ENCODE measurements around the gene CGAS. TPM values are rescaled to one million over a fixed set of nuclear protein-coding genes. Genes with fewer than 3 reads are reported as not detected.

CGAS gene
- total and polyA plus RNA-seq, 2 donors (not counting 1 experiment from before 2014, with no cell fraction given): 1.6 to 5.0 TPM

- no peak overlapping the region for H3K27ac ChIP-seq (ENCODE audit: insufficient read depth, low read length)
- no peaks in the 10 kb centered on the region for H4K20me1 ChIP-seq (ENCODE audit: control insufficient read depth, extremely low read depth, insufficient read depth, low read length)
- no peaks in the 10 kb centered on the region for H3K9me3 ChIP-seq (ENCODE audit: control insufficient read depth, insufficient read depth, low read depth, low read length)
- no peak for TF ChIP-seq EZH2 (IDR thresholded peaks at IDR 0.05; ENCODE audit: low read length, missing control alignments)
- no peak overlapping the region for H2AFZ ChIP-seq (ENCODE audit: low read length)
- no peak overlapping the region for H3K4me2 ChIP-seq (ENCODE audit: extremely low read depth, insufficient read depth, low read length)
- H3K27me3 ChIP-seq (ENCODE audit: control insufficient read depth, insufficient read depth, low read length): no peaks in the 10 kb centered on the region
- H3K4me3 ChIP-seq (replicated peaks in 1 of 4; ENCODE audit: control extremely low read depth in 1 of 4, insufficient read depth in 1 of 4, low read depth in 3 of 4, low read length in 4 of 4): no peak overlapping the region
- peak in 1 of 2 donors; percentile 57 for DNase-seq (ENCODE audit: low read depth in 2 of 2)
- H3K9ac ChIP-seq (ENCODE audit: insufficient read depth, low read length): no peak overlapping the region
- no peaks in the 10 kb centered on the region for H3K36me3 ChIP-seq (ENCODE audit: control insufficient read depth, insufficient read depth, low read length)
- no peaks in the 10 kb centered on the region for H3K4me1 ChIP-seq (ENCODE audit: control insufficient read depth, extremely low read depth, insufficient read depth, low read length)
- H3K79me2 ChIP-seq (ENCODE audit: control insufficient read depth, insufficient read depth, low read length): peaks cover 5% of the 10 kb centered on the region
Observed at GRCh38 chr6:73455865-73456629, 4.0 kb upstream of the CGAS start.

- no peaks in the 10 kb centered on the region for H3K27me3 ChIP-seq (ENCODE audit: control insufficient read depth, insufficient read depth, low read length)
- peak overlapping the region; percentile 79 for H3K27ac ChIP-seq (ENCODE audit: insufficient read depth, low read length)
- H2AFZ ChIP-seq (ENCODE audit: low read length): peak overlapping the region; percentile 84
- no peaks in the 10 kb centered on the region for H3K9me3 ChIP-seq (ENCODE audit: control insufficient read depth, insufficient read depth, low read depth, low read length)
- peak overlapping the region; percentile 81 for H3K4me2 ChIP-seq (ENCODE audit: extremely low read depth, insufficient read depth, low read length)
- no peaks in the 10 kb centered on the region for H4K20me1 ChIP-seq (ENCODE audit: control insufficient read depth, extremely low read depth, insufficient read depth, low read length)
- H3K4me3 ChIP-seq (replicated peaks in 1 of 4; ENCODE audit: control extremely low read depth in 1 of 4, insufficient read depth in 1 of 4, low read depth in 3 of 4, low read length in 4 of 4): peak overlapping the region; percentile 77 to 87 (median 81)
- peaks cover 22% of the 10 kb centered on the region for H3K79me2 ChIP-seq (ENCODE audit: control insufficient read depth, insufficient read depth, low read length)
- H3K4me1 ChIP-seq (ENCODE audit: control insufficient read depth, extremely low read depth, insufficient read depth, low read length): no peaks in the 10 kb centered on the region
- TF ChIP-seq EZH2 (IDR thresholded peaks at IDR 0.05; ENCODE audit: low read length, missing control alignments) (no peak), CTCF (conservative IDR thresholded peaks at IDR 0.05 in 1 of 2, IDR thresholded peaks at IDR 0.05 in 1 of 2; ENCODE audit: low read depth in 1 of 2, low read length in 2 of 2) (no peak)
- no peaks in the 10 kb centered on the region for H3K36me3 ChIP-seq (ENCODE audit: control insufficient read depth, insufficient read depth, low read length)
- peak overlapping the region; percentile 78 for H3K9ac ChIP-seq (ENCODE audit: insufficient read depth, low read length)
- DNase-seq (ENCODE audit: low read depth in 2 of 2): peak; percentile 26 to 61
Observed at GRCh38 chr6:73451223-73452106, 632 bp downstream of the CGAS start.

- no peaks in the 10 kb centered on the region for H3K4me1 ChIP-seq (ENCODE audit: control insufficient read depth, extremely low read depth, insufficient read depth, low read length)
- no peak overlapping the region for H3K27ac ChIP-seq (ENCODE audit: insufficient read depth, low read length)
- H4K20me1 ChIP-seq (ENCODE audit: control insufficient read depth, extremely low read depth, insufficient read depth, low read length): no peaks in the 10 kb centered on the region
- DNase-seq (ENCODE audit: low read depth in 2 of 2): no peak
- no peak overlapping the region for H3K4me3 ChIP-seq (replicated peaks in 1 of 4; ENCODE audit: control extremely low read depth in 1 of 4, insufficient read depth in 1 of 4, low read depth in 3 of 4, low read length in 4 of 4)
- peaks cover 1% of the 10 kb centered on the region for H3K36me3 ChIP-seq (ENCODE audit: control insufficient read depth, insufficient read depth, low read length)
- no peak for TF ChIP-seq EZH2 (IDR thresholded peaks at IDR 0.05; ENCODE audit: low read length, missing control alignments)
- no peak for TF ChIP-seq CTCF (conservative IDR thresholded peaks at IDR 0.05 in 1 of 2, IDR thresholded peaks at IDR 0.05 in 1 of 2; ENCODE audit: low read depth in 1 of 2, low read length in 2 of 2)
- no peak overlapping the region for H2AFZ ChIP-seq (ENCODE audit: low read length)
- no peaks in the 10 kb centered on the region for H3K9me3 ChIP-seq (ENCODE audit: control insufficient read depth, insufficient read depth, low read depth, low read length)
- no peaks in the 10 kb centered on the region for H3K27me3 ChIP-seq (ENCODE audit: control insufficient read depth, insufficient read depth, low read length)
- H3K4me2 ChIP-seq (ENCODE audit: extremely low read depth, insufficient read depth, low read length): no peak overlapping the region
- H3K79me2 ChIP-seq (ENCODE audit: control insufficient read depth, insufficient read depth, low read length): peaks cover 3% of the 10 kb centered on the region
- H3K9ac ChIP-seq (ENCODE audit: insufficient read depth, low read length): no peak overlapping the region
Observed at GRCh38 chr6:73443555-73443954, 8.5 kb downstream of the CGAS start.

All from fibroblast of lung (primary cell).